Activated CD8-positive, alpha-beta T cell treated with anti-CD3 and anti-CD28 coated beads for 36 hours (primary cell): Measurements from ENCODE around the gene ABLIM1. TPM values are rescaled to one million over a fixed set of nuclear protein-coding genes. Genes with fewer than 3 reads are reported as not detected.

Experiments
- ATAC-seq: fragments of 200-7000 bp; cut with Tn5 transposase; one replicate; pipeline ENCODE4 v1.10.0; 2021; ENCODE audit warnings: mild to moderate bottlenecking, moderate library complexity
- CTCF ChIA-PET: fragments of 350-600 bp; sonication (Branson Sonifier 250); formaldehyde crosslinking; loops from one replicate; lab custom pipeline; 2021; ENCODE audit warnings: antibody characterized with exemption; lab: Charles Lee
- POLR2A ChIA-PET: fragments of 350-600 bp; sonication (Branson Sonifier 250); formaldehyde crosslinking; loops from one replicate; lab custom pipeline; 2021; ENCODE audit warnings: antibody characterized with exemption; lab: Charles Lee
- DNase-seq: peaks from one replicate; pipeline ENCODE4 v3.0.0-alpha.2; 2020
- H3K27ac Mint-ChIP-seq: one replicate; pipeline ENCODE4 v1.8.0; 2021; ENCODE audit warnings: mild to moderate bottlenecking, mixed read lengths
- H3K27me3 Mint-ChIP-seq: one replicate; pipeline ENCODE4 v1.8.0; 2021; ENCODE audit warnings: mixed read lengths
- H3K36me3 Mint-ChIP-seq: one replicate; pipeline ENCODE4 v1.8.0; 2021; ENCODE audit warnings: low read depth, mixed read lengths
- H3K4me1 Mint-ChIP-seq: one replicate; pipeline ENCODE4 v1.8.0; 2021; ENCODE audit warnings: low read depth, mixed read lengths
- H3K4me3 Mint-ChIP-seq: one replicate; pipeline ENCODE4 v1.8.0; 2021; ENCODE audit warnings: mild to moderate bottlenecking, moderate library complexity, mixed read lengths
- H3K9me3 Mint-ChIP-seq: one replicate; pipeline ENCODE4 v1.8.0; 2021; ENCODE audit warnings: mixed read lengths
- intact Hi-C: fragments of 100-400 bp; cut with micrococcal nuclease; formaldehyde crosslinking; loops from one replicate; pipeline ENCODE4 v1.10.0; 2022
- total RNA-seq, 2 experiments: library from RNA; stranded (reverse); gene quantifications; one replicate each; pipeline ENCODE4 v1.2.3, GENCODE V29; 2021
- TF ChIP-seq, protein P1 (sequence below): fragments of 200-600 bp; IDR thresholded peaks from one replicate; pipeline ENCODE4 v1.8.0; 2022; ENCODE audit warnings: antibody characterized with exemption, mild to moderate bottlenecking

The ABLIM1 gene
- total RNA-seq, 2 experiments from 2014 or later: 148 to 155 TPM

DNA sequence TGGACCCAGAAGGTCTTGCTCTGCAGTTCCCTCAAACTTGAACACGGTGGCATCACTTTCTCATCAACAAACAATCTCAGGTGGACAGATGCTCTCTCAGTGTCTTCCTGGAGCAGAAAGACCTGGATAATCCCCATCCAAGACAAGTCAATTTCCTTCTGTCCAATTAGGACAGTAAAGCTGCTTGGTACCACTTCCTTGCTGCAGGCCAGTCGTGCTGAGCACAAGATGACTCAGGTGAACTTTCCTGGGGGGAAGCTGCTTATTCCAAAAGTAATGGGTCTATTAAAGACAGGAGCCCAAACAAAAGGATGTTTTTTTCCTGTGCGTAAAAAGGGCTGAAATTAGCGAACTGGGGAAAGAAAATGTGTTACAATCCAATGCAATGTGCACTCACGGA, 146.2 kb downstream of the ABLIM1 start:
- peak overlapping the region; percentile 73 for H3K4me3 Mint-ChIP-seq
- POLR2A ChIA-PET: interaction anchor here (10.4 kb wide), 1 partner anchor 10 kb away, joined by 138 read pairs; no protein-coding TSS in a partner anchor
- H3K4me1 Mint-ChIP-seq: peaks cover 89% of the 10 kb centered on the region

DNA sequence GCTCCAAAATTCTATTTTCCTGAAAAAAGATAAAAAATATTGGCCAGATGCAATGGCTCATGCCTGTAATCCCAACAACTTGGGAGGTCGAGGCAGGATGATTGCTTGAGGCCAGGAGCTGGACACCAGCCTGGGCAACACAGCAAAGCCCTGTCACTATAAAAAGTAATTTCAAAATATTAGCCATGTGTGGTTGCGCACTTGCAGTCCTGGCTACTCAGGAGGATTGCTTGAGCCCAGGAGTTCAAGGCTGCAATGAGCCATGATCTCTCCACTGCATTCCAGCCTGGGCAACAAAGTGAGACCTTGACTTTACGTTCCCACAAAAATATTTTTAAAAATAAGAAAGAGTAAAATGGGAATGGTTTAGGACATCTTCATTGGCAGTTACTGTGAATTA, 149.7 kb downstream of the ABLIM1 start:
- no peaks in the 10 kb centered on the region for H3K9me3 Mint-ChIP-seq
- POLR2A ChIA-PET: no interaction called here
- TF ChIP-seq, protein P1, sequence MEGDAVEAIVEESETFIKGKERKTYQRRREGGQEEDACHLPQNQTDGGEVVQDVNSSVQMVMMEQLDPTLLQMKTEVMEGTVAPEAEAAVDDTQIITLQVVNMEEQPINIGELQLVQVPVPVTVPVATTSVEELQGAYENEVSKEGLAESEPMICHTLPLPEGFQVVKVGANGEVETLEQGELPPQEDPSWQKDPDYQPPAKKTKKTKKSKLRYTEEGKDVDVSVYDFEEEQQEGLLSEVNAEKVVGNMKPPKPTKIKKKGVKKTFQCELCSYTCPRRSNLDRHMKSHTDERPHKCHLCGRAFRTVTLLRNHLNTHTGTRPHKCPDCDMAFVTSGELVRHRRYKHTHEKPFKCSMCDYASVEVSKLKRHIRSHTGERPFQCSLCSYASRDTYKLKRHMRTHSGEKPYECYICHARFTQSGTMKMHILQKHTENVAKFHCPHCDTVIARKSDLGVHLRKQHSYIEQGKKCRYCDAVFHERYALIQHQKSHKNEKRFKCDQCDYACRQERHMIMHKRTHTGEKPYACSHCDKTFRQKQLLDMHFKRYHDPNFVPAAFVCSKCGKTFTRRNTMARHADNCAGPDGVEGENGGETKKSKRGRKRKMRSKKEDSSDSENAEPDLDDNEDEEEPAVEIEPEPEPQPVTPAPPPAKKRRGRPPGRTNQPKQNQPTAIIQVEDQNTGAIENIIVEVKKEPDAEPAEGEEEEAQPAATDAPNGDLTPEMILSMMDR: no peak
- H3K4me1 Mint-ChIP-seq: peaks cover 89% of the 10 kb centered on the region
- ATAC-seq: no peak
- no peaks in the 10 kb centered on the region for H3K27me3 Mint-ChIP-seq
- intact Hi-C loops: no loop called here
- no peak overlapping the region for H3K27ac Mint-ChIP-seq
- no peak overlapping the region for H3K4me3 Mint-ChIP-seq
- CTCF ChIA-PET: interaction anchor here (0.6 to 1.0 kb wide), 2 partner anchors 11 to 13 kb away, joined by 3 read pairs; no protein-coding TSS in a partner anchor
- H3K36me3 Mint-ChIP-seq: peaks cover 33% of the 10 kb centered on the region
- no peak for DNase-seq

More for the DNA sequence above, 146.2 kb downstream of the ABLIM1 start:
- CTCF ChIA-PET: interaction anchor here (1.1 to 4.8 kb wide), 4 partner anchors 10 to 40 kb away, joined by 3 to 25 read pairs (median 12); no protein-coding TSS in a partner anchor
- Mint-ChIP-seq H3K27me3 (no peaks in the 10 kb centered on the region), H3K27ac (peak overlapping the region; percentile 91), H3K9me3 (no peaks in the 10 kb centered on the region), H3K36me3 (peaks cover 28% of the 10 kb centered on the region)
- DNase-seq (no peak), ATAC-seq (no peak)
- intact Hi-C loops: no loop called here
- TF ChIP-seq, protein P1: no peak

DNA sequence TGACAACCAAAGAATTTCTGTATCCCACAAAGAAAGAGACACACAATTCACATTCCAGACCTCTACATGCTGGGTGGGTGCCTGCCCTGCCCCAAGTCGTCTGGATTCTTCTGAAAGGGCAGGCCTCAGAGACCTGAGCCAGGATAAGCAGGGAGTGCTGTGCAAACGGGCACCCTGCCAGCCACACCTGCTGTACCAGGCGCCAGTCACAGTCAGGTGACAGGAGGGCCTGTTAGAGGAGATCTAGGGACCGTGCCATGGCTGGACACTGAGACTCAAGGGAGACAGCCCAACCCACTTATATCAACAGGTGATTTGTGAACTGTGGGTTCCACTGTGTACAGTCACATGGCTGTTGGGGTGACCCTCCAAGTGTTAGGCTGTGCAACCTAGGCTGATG, 150.6 kb downstream of the ABLIM1 start:
- TF ChIP-seq, protein P1: no peak
- POLR2A ChIA-PET: interaction anchor here (1.0 to 11.7 kb wide), 4 partner anchors 9 to 30 kb away, joined by 3 to 138 read pairs (median 3); no protein-coding TSS in a partner anchor
- H3K9me3 Mint-ChIP-seq: no peaks in the 10 kb centered on the region
- no peak overlapping the region for H3K4me3 Mint-ChIP-seq
- ATAC-seq (peak; percentile 14), DNase-seq (no peak)
- H3K36me3 Mint-ChIP-seq: peaks cover 31% of the 10 kb centered on the region
- CTCF ChIA-PET: interaction anchor here (1.0 kb wide), 1 partner anchor 13 kb away, joined by 3 read pairs; no protein-coding TSS in a partner anchor
- peak overlapping the region; percentile 62 for H3K27ac Mint-ChIP-seq
- peaks cover 87% of the 10 kb centered on the region for H3K4me1 Mint-ChIP-seq
- no peaks in the 10 kb centered on the region for H3K27me3 Mint-ChIP-seq
- intact Hi-C loops: no loop called here

DNA sequence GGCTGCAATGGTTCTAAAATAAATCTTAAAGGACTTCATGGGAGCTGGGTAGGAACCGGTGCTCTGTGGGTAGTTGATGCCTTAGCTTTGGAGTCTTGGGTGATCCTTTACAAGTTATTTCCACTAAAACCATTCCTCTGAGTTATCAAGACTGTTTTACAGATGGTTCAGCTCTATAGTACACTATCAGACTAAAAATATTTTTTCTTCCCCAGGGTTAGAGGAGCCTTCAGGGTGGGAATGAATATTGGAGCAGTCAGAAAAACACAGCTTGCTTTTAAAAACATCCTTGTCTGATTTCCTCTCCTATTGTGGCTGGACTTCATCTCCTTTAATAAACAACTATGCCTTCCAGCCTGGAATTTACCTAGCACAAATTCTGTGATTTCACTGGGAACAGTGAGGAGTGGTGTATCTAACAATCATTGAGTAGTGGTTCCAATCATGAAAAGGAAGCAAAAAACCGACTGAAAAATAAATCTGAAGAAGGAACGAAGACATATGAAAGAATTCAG, 151.1 kb downstream of the ABLIM1 start:
- Mint-ChIP-seq H3K9me3 (no peaks in the 10 kb centered on the region), H3K27ac (peak overlapping the region; percentile 62)

More for the DNA sequence above, 151.1 kb downstream of the ABLIM1 start:
- Mint-ChIP-seq H3K27me3 (no peaks in the 10 kb centered on the region), H3K4me1 (peaks cover 86% of the 10 kb centered on the region), H3K36me3 (peaks cover 29% of the 10 kb centered on the region), H3K4me3 (no peak overlapping the region)
- CTCF ChIA-PET: interaction anchor here (1.0 to 1.5 kb wide), 2 partner anchors 12 to 35 kb away, joined by 3 to 5 read pairs; no protein-coding TSS in a partner anchor
- DNase-seq (no peak), ATAC-seq (no peak)
- TF ChIP-seq, protein P1: no peak
- POLR2A ChIA-PET: interaction anchor here (1.0 to 11.7 kb wide), 5 partner anchors 10 to 30 kb away, joined by 3 to 138 read pairs (median 3); no protein-coding TSS in a partner anchor
- intact Hi-C loops: no loop called here
